Activated CD4-positive, alpha-beta memory T cell treated with anti-CD3 and anti-CD28 coated beads, Interleukin-2, amount 10 ng/mL, durations not matched to agents 7 days and 5 days (primary cell): Measurements from ENCODE around the gene TMEM69. TPM values are rescaled to one million over a fixed set of nuclear protein-coding genes. Genes with fewer than 3 reads are reported as not detected.
"Not testable (repeated sequence)": the region's sequence is repeated elsewhere in the genome, so short reads cannot be mapped to it uniquely, and the experiment has no call there.

Experiments used
- CTCF ChIA-PET: fragments of 350-600 bp; sonication (Branson Sonifier 250); formaldehyde crosslinking; loops from one replicate; lab custom pipeline; 2021; ENCODE audit warnings: antibody characterized with exemption, inconsistent platforms; lab: Charles Lee
- POLR2A ChIA-PET: fragments of 350-600 bp; sonication (Branson Sonifier 250); formaldehyde crosslinking; loops from one replicate; lab custom pipeline; 2021; ENCODE audit warnings: antibody characterized with exemption; lab: Charles Lee
- DNase-seq: peaks from one replicate; pipeline ENCODE4 v3.0.0-alpha.2; 2020
- H3K27ac Mint-ChIP-seq: one replicate; pipeline ENCODE4 v1.8.0; 2021; ENCODE audit warnings: mild to moderate bottlenecking, mixed read lengths
- H3K27me3 Mint-ChIP-seq: one replicate; pipeline ENCODE4 v1.8.0; 2021; ENCODE audit warnings: mixed read lengths
- H3K36me3 Mint-ChIP-seq: one replicate; pipeline ENCODE4 v1.8.0; 2021; ENCODE audit warnings: low read depth, mixed read lengths
- H3K4me1 Mint-ChIP-seq: one replicate; pipeline ENCODE4 v1.8.0; 2021; ENCODE audit warnings: mixed read lengths
- H3K4me3 Mint-ChIP-seq: one replicate; pipeline ENCODE4 v1.8.0; 2021; ENCODE audit warnings: mild to moderate bottlenecking, mixed read lengths
- H3K9me3 Mint-ChIP-seq: one replicate; pipeline ENCODE4 v1.8.0; 2021; ENCODE audit warnings: mixed read lengths
- total RNA-seq, 2 experiments: library from RNA; stranded (reverse); gene quantifications; one replicate each; pipeline ENCODE4 v1.2.3, GENCODE V29; 2021

Gene TMEM69
- total RNA-seq, 2 experiments from 2014 or later, result 19.2 to 22.6 TPM

DNA sequence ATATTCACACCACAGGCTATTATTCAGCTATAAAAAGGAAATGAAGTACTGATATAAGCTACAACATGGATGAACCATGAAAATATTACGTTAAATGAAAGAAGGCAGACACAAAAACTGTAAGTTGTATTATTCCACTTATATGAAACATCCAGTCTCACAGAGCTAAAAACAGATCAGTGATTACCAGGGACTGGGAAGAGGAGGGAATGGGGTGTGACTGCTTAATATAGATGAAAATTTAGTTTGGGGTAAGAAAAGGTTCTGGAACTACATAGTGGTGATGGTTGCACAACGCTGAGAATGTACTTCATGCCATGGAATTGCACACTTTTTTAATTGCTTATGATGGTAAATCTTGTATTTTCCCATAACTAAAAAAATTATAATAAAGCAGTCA lies 21.1 kb upstream of the TMEM69 start:
- no peaks in the 10 kb centered on the region for H3K9me3 Mint-ChIP-seq
- no peak overlapping the region for H3K4me3 Mint-ChIP-seq
- H3K36me3 Mint-ChIP-seq, result peaks cover 21% of the 10 kb centered on the region
- CTCF ChIA-PET, result interaction anchor here (0.6 kb wide), 1 partner anchor 184 kb away, joined by 3 read pairs; no protein-coding TSS in a partner anchor
- peaks cover 6% of the 10 kb centered on the region for H3K4me1 Mint-ChIP-seq
- H3K27ac Mint-ChIP-seq, result no peak overlapping the region
- POLR2A ChIA-PET, result no interaction called here
- no peak for DNase-seq
- H3K27me3 Mint-ChIP-seq, result no peaks in the 10 kb centered on the region

DNA sequence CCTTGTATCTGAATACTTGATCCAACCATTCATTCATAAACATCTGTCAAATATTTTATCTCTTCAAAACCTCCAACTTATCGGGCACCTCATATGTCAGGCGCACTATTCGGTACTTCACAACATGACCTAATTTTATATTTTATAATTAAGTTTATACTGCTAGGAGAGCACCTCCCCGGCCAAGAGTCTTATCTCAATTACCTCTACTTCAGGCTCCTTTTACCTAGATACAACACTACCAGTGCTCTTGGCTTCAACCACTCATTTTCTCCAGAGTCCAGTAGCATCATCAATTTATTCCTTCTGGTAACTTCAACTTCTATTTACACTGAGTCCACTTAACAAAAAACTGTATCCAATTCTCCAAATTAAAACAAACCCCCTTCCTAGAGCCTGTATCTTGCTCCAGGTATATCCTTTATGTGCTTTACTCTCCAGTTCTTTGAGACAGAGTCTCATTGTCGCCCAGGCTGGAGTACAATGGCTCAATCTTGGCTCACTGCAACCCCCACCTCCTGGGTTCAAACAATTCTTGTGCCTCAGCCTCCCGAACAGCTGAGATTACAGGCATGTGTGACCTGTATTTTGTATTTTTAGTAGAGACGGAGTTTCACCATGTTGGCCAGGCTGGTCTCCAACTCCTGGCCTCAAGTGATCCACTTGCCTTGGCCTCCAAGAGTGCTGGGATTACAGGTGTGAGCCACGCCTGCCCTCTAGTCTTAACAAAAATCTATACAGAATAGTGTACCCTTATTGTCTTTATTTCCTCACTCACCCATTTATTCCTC lies 20.5 kb upstream of the TMEM69 start:
- no peaks in the 10 kb centered on the region for H3K27me3 Mint-ChIP-seq
- ChIA-PET POLR2A (no interaction called here), CTCF (interaction anchor here (0.6 kb wide), 2 partner anchors 184 to 1585 kb away, joined by 3 to 6 read pairs; no protein-coding TSS in a partner anchor)
- peaks cover 6% of the 10 kb centered on the region for H3K4me1 Mint-ChIP-seq
- H3K9me3 Mint-ChIP-seq, result no peaks in the 10 kb centered on the region
- no peak for DNase-seq
- no peak overlapping the region for H3K4me3 Mint-ChIP-seq
- H3K27ac Mint-ChIP-seq, result no peak overlapping the region
- peaks cover 22% of the 10 kb centered on the region for H3K36me3 Mint-ChIP-seq

DNA sequence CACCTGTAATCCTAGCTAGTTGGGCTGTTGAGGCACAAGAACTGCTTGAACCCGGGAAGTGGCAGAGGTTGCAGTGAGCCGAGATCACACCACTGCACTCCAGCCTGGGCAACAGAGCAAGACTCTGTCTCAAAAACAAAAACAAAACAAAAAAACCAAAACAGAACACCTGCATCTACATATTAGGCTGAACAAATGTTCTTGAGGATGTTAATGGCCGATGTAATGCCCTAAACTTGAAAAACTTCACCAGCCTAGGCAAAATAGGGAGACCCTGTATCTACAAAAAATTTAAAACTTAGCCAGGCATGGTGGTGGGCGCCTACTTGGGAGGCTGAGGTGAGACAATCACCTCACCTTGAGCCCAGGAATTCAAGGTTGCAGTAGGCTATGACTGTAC lies 19.5 kb upstream of the TMEM69 start:
- H3K4me1 Mint-ChIP-seq, result peaks cover 8% of the 10 kb centered on the region
- no peaks in the 10 kb centered on the region for H3K9me3 Mint-ChIP-seq
- POLR2A ChIA-PET, result no interaction called here
- no peak overlapping the region for H3K4me3 Mint-ChIP-seq
- peaks cover 32% of the 10 kb centered on the region for H3K36me3 Mint-ChIP-seq
- no peak for DNase-seq
- no peak overlapping the region for H3K27ac Mint-ChIP-seq
- H3K27me3 Mint-ChIP-seq, result no peaks in the 10 kb centered on the region
- CTCF ChIA-PET, result interaction anchor here (0.6 kb wide), 1 partner anchor 1584 kb away, joined by 6 read pairs; no protein-coding TSS in a partner anchor

DNA sequence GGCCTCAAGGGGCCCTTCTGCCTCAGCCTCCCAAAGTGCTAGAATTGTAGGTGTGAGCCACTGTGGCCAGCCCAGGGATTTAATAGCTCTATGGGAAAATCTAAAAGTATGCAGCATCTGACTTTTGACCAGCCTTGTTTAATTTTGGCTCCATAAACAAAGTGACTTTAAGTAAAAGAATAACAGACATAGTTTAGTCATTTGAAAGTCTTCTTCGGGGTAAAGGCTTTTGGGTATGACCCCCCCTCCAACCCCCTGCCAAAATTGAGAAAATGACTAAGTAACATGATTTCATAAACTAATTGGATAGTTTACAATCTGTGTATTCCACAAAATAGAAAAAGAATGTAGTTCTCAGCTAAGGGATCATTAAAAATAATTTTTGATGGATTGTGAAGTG lies 18.6 kb upstream of the TMEM69 start:
- POLR2A ChIA-PET, result no interaction called here

DNA sequence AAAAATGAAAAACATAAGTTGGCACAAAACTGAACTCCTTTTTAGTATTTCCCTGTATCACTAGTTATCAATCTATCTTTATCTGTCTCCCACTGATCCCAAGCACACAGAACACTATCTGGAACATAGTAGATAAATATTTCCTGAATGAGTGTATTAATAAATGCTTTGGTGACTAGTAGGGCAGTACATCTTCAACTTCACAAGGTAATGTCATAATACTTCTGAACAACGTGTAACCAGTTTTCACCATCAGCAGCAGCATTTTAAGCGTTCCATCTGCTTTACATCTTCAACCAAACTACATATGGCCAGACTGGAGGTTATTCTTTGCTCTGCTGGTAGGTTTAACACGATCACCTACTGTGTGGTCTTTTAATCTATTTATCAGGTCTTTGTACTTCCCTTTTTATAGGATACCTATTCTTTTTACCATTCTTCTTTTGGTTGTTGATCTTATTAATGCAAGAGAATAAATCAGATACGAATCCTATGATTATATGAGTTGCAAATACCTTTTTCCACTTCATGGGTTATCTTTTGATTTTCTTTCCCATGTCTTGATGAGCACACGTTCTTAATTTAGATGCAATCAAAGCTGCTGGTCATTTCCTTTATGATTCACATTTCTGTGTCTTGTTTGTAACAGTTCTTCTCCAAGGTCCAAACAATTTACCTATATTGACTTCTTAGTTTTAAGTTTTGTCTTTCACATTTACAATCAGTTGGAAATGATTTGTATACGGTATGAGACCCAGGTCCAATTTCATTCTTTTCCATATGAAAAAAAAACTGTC lies 17.9 kb upstream of the TMEM69 start:
- no peak overlapping the region for H3K27ac Mint-ChIP-seq
- CTCF ChIA-PET, result interaction anchor here (0.6 to 2.4 kb wide), 2 partner anchors 16 to 392 kb away, joined by 3 to 5 read pairs; partner anchors contain the start of gene GPBP1L1
- no peak for DNase-seq

More for the DNA sequence above, 18.6 kb upstream of the TMEM69 start:
- no peak for DNase-seq
- no peak overlapping the region for H3K4me3 Mint-ChIP-seq
- CTCF ChIA-PET, result interaction anchor here (0.6 to 2.4 kb wide), 2 partner anchors 17 to 393 kb away, joined by 3 to 5 read pairs; partner anchors contain the start of gene GPBP1L1
- H3K9me3 Mint-ChIP-seq, result no peaks in the 10 kb centered on the region
- no peak overlapping the region for H3K27ac Mint-ChIP-seq
- H3K27me3 Mint-ChIP-seq, result no peaks in the 10 kb centered on the region
- H3K36me3 Mint-ChIP-seq, result peaks cover 35% of the 10 kb centered on the region
- H3K4me1 Mint-ChIP-seq, result peaks cover 8% of the 10 kb centered on the region

DNA sequence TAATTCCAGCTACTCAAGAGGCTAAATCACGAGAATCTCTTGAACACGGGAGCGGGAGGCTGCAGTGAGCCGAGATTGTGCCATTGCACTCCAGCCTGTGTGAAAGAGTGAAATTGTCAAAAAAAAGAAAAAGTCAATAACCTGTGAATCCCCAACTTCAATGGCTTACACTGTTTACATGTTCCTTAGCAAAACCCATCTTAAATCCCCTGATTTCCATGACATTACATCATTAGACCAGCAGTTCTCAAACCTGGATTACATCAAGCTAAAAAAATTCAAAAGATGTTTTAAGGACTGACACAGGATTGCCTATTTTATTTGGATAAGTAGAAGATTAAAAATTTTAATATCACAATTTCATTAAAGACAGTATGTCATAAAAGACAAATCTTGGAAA lies 14.0 kb upstream of the TMEM69 start:
- Mint-ChIP-seq H3K27ac (no peak overlapping the region), H3K9me3 (no peaks in the 10 kb centered on the region), H3K4me3 (no peak overlapping the region), H3K36me3 (peaks cover 30% of the 10 kb centered on the region), H3K4me1 (peaks cover 13% of the 10 kb centered on the region), H3K27me3 (no peaks in the 10 kb centered on the region)
- no peak for DNase-seq
- ChIA-PET POLR2A (interaction anchor here (2.8 kb wide), 1 partner anchor 12 kb away, joined by 14 read pairs; the partner anchor contains the start of gene GPBP1L1), CTCF (interaction anchor here (1.0 kb wide), 1 partner anchor 133 kb away, joined by 3 read pairs; no protein-coding TSS in a partner anchor)

More for the DNA sequence above, 17.9 kb upstream of the TMEM69 start:
- Mint-ChIP-seq H3K4me3 (no peak overlapping the region), H3K36me3 (peaks cover 40% of the 10 kb centered on the region), H3K9me3 (no peaks in the 10 kb centered on the region), H3K4me1 (peaks cover 9% of the 10 kb centered on the region), H3K27me3 (no peaks in the 10 kb centered on the region)
- POLR2A ChIA-PET, result interaction anchor here (1.8 kb wide), 1 partner anchor 16 kb away, joined by 7 read pairs; the partner anchor contains the start of gene GPBP1L1

DNA sequence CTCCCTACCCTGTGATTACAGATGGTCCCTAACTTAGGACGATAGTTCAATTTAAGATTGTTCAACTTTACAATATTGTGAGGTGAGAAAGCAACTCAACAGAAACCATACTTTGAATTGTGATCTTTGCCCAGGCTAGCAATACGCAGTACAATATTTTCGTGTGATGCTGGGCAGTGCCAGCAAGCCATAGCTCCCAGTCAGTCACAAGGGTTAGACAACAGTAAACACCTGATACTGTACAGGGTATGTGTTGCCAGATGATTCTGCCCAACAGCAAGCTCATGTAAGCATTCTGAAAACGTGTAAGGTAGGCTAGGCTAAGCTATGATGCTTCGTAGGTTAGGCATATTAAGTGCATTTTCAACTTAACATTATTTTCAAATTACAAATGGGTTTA lies 13.5 kb upstream of the TMEM69 start:
- Mint-ChIP-seq H3K4me1 (peaks cover 17% of the 10 kb centered on the region), H3K27me3 (no peaks in the 10 kb centered on the region), H3K4me3 (no peak overlapping the region), H3K9me3 (no peaks in the 10 kb centered on the region), H3K27ac (no peak overlapping the region), H3K36me3 (peaks cover 30% of the 10 kb centered on the region)
- ChIA-PET POLR2A (interaction anchor here (2.8 kb wide), 1 partner anchor 11 kb away, joined by 14 read pairs; the partner anchor contains the start of gene GPBP1L1), CTCF (interaction anchor here (1.0 kb wide), 1 partner anchor 133 kb away, joined by 3 read pairs; no protein-coding TSS in a partner anchor)
- DNase-seq, result no peak

DNA sequence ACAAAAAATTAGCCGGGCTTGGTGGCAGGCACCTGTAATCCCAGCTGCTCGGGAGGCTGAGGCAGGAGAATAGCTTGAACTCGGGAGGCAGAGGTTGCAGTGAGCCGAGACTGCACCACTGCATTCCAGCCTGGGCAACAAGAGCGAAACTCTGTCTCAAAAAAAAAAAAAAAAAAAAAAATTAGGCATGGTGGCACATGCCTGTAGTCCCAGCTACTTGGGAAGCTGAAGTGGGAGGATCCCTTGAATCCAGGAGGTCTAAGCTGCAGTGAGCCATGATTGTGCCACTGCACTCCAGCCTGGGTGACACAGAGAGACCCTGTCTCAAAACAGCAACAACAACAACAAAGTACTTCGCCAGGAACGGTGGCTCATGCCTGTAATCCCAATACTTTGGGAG lies 11.4 kb upstream of the TMEM69 start:
- CTCF ChIA-PET, H3K9me3 Mint-ChIP-seq, H3K4me3 Mint-ChIP-seq, H3K27ac Mint-ChIP-seq, H3K27me3 Mint-ChIP-seq, DNase-seq: not testable (repeated sequence)
- peaks cover 27% of the 10 kb centered on the region for H3K36me3 Mint-ChIP-seq
- POLR2A ChIA-PET, result interaction anchor here (0.7 to 2.3 kb wide), 3 partner anchors 10 to 286 kb away, joined by 3 to 10 read pairs (median 3); partner anchors contain the start of gene GPBP1L1
- peaks cover 26% of the 10 kb centered on the region for H3K4me1 Mint-ChIP-seq

DNA sequence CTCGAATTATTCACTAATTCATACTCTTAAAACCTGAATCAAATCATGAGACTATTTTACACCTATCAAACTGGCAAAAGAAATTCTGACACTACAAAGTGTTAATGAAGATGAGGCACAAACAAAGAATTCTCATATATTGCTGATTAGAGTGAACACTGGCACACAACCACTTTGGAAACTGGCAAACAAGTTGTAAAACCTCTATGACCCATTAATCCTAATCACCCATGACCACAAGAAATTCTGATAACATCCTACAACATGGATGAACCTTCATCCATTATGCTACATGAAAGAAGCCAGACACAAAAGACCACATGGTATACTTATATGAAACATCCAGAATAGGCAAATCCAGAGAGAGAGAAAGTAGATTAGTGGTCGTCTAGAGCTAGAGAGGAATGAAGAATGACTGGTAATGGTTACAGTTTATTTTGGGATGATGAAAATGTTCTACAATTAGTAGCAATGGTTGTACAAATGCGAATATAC lies 10.2 kb upstream of the TMEM69 start:
- Mint-ChIP-seq H3K4me1 (peaks cover 36% of the 10 kb centered on the region), H3K9me3 (no peaks in the 10 kb centered on the region), H3K27me3 (no peaks in the 10 kb centered on the region), H3K36me3 (peaks cover 24% of the 10 kb centered on the region), H3K27ac (no peak overlapping the region), H3K4me3 (no peak overlapping the region)
- no peak for DNase-seq
- CTCF ChIA-PET, result no interaction called here
- POLR2A ChIA-PET, result interaction anchor here (2.3 kb wide), 1 partner anchor 9 kb away, joined by 10 read pairs; the partner anchor contains the start of gene GPBP1L1

DNA sequence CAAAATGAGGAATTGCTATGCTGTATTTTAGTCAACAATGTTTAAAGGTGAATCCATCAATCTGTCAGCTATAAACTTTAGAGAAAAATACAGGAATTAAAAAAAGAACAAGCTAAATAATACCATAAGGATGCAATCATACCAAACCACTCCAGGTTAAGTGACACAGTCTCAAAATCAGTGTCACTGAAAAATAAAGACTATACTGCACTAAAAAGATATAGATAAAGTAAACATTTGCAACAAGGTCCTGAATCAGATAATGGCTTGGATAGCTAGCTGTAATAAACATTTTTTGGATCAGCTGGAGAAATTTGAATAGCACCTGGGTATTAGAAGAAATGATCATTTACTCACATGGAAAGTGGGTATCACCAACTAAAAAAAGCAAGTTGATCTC lies 9.5 kb upstream of the TMEM69 start:
- CTCF ChIA-PET, result no interaction called here
- POLR2A ChIA-PET, result interaction anchor here (2.3 kb wide), 1 partner anchor 8 kb away, joined by 10 read pairs; the partner anchor contains the start of gene GPBP1L1
- no peaks in the 10 kb centered on the region for H3K9me3 Mint-ChIP-seq
- H3K27ac Mint-ChIP-seq, result no peak overlapping the region
- no peak overlapping the region for H3K4me3 Mint-ChIP-seq
- no peak for DNase-seq
- H3K36me3 Mint-ChIP-seq, result peaks cover 19% of the 10 kb centered on the region
- peaks cover 34% of the 10 kb centered on the region for H3K4me1 Mint-ChIP-seq
- no peaks in the 10 kb centered on the region for H3K27me3 Mint-ChIP-seq

DNA sequence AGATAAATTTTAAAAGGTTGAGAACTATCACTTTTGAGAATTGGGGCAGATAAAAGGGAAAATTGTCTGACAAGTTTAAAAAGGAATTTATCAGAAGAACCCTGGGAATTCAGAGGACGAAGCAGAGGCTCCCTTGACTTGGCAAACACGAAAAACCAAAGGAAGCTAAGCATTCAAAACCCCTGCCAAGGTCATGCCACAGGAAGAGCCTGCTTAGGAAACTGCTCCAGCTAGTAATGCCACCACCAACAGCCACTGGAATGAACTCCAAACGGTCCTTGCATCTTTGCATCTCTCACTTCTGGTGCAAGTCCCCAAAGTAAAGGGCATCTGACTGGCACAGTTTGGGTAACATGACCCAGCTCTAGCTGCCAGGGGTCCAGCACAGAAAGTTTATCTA lies 8.9 kb upstream of the TMEM69 start:
- ChIA-PET CTCF (no interaction called here), POLR2A (interaction anchor here (0.6 kb wide), 1 partner anchor 17 kb away, joined by 3 read pairs; no protein-coding TSS in a partner anchor)
- peaks cover 34% of the 10 kb centered on the region for H3K4me1 Mint-ChIP-seq
- no peak for DNase-seq
- H3K4me3 Mint-ChIP-seq, result no peak overlapping the region
- H3K27ac Mint-ChIP-seq, result no peak overlapping the region
- no peaks in the 10 kb centered on the region for H3K9me3 Mint-ChIP-seq
- no peaks in the 10 kb centered on the region for H3K27me3 Mint-ChIP-seq
- peaks cover 18% of the 10 kb centered on the region for H3K36me3 Mint-ChIP-seq

DNA sequence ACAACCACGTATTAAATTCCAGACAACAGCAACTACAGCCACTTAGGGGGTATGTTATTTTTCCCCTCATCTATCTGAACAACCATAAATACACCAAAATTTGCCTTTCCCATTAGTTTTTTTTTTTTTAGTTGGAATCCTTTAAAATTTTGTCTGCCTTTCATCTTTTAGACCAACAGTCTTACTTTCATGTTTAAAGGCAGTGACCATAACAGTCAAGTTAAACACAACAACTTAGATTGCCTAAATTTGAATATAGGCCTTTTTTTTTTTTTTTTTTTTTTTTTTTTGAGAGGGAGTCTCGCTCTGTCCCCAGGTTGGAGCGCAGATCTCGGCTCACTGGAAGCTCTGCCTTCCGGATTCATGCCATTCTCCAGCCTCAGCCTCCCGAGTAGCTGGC lies 5.0 kb upstream of the TMEM69 start:
- Mint-ChIP-seq H3K36me3 (peaks cover 28% of the 10 kb centered on the region), H3K27me3 (no peaks in the 10 kb centered on the region), H3K4me1 (peaks cover 44% of the 10 kb centered on the region), H3K9me3 (no peaks in the 10 kb centered on the region), H3K27ac (no peak overlapping the region), H3K4me3 (no peak overlapping the region)
- no peak for DNase-seq
- ChIA-PET CTCF (no interaction called here), POLR2A (interaction anchor here (1.5 to 1.8 kb wide), 2 partner anchors 99 to 161 kb away, joined by 4 to 6 read pairs; partner anchors contain the start of genes NASP and PRDX1)
